SK-N-MC (cell line): ENCODE measurements around the gene DCLK3.

Experiments
- DNase-seq: peaks from one replicate; pipeline ENCODE4 v3.0.0-alpha.2; 2011; ENCODE audit warnings: low read depth, low spot score
- H3K27ac ChIP-seq: fragments of 200-600 bp; sonication (generic); 2 replicates; pipeline ENCODE4 v1.5.1; 2016; ENCODE audit warnings: mixed run types
- H3K36me3 ChIP-seq: fragments of 200-600 bp; sonication (generic); 2 replicates; pipeline ENCODE4 v1.6.1; 2017; ENCODE audit warnings: antibody characterized with exemption, low read length, mixed read lengths; ENCODE audit not compliant: insufficient read depth
- H3K4me3 ChIP-seq: fragments of 200-600 bp; sonication (generic); 2 replicates; pipeline ENCODE4 v1.5.1; 2016
- H3K9ac ChIP-seq: fragments of 200-600 bp; sonication (generic); 2 replicates; pipeline ENCODE4 v1.8.0; 2017; ENCODE audit warnings: mixed run types, mixed read lengths; ENCODE audit not compliant: insufficient read length
- H3K9me3 ChIP-seq: fragments of 200-600 bp; sonication (generic); 2 replicates; pipeline ENCODE4 v1.6.1; 2017; ENCODE audit warnings: low read depth, mild to moderate bottlenecking, antibody characterized with exemption, low read length, moderate library complexity, mixed read lengths
- EZH2 ChIP-seq: fragments of 200-600 bp; sonication (generic); IDR thresholded peaks from one replicate; pipeline ENCODE4 v1.6.1; 2017; ENCODE audit warnings: antibody characterized with exemption
- FOXP2 ChIP-seq: optimal IDR thresholded peaks from 2 replicates; pipeline ENCODE3; 2011; ENCODE audit warnings: mild to moderate bottlenecking, moderate library complexity; ENCODE audit not compliant: insufficient read depth; ENCODE audit errors: extremely low read length, control extremely low read depth
- POLR2AphosphoS5 ChIP-seq: IDR thresholded peaks from 2 replicates; pipeline ENCODE4 v1.6.1; 2012; ENCODE audit warnings: mild to moderate bottlenecking, low read depth, low read length, borderline replicate concordance

The DCLK3 gene

GRCh38 chr3:36733162-36733696 is 31.1 kb downstream of the DCLK3 start:
- TF ChIP-seq EZH2 (no peak), POLR2AphosphoS5 (no peak), FOXP2 (no peak)
- H3K9me3 ChIP-seq, result no peaks in the 10 kb centered on the region
- no peak overlapping the region for H3K4me3 ChIP-seq
- H3K27ac ChIP-seq, result no peak overlapping the region
- H3K36me3 ChIP-seq, result no peaks in the 10 kb centered on the region
- no peak for DNase-seq
- no peak overlapping the region for H3K9ac ChIP-seq

- TF ChIP-seq POLR2AphosphoS5 (no peak), EZH2 (no peak)
These were observed 33.4 kb downstream of the DCLK3 start for GRCh38 chr3:36730966-36731365.

GRCh38 chr3:36729204-36730056 is 34.9 kb downstream of the DCLK3 start:
- peak; percentile 39 for DNase-seq
- TF ChIP-seq EZH2 (no peak), POLR2AphosphoS5 (no peak), FOXP2 (no peak)
- Histone ChIP-seq H3K4me3 (no peak overlapping the region), H3K9me3 (no peaks in the 10 kb centered on the region), H3K9ac (no peak overlapping the region), H3K27ac (no peak overlapping the region), H3K36me3 (no peaks in the 10 kb centered on the region)

More at GRCh38 chr3:36730966-36731365, 33.4 kb downstream of the DCLK3 start:
- H3K9me3 ChIP-seq, result no peaks in the 10 kb centered on the region
- DNase-seq, result no peak
- no peaks in the 10 kb centered on the region for H3K36me3 ChIP-seq
- H3K27ac ChIP-seq, result no peak overlapping the region
- no peak overlapping the region for H3K4me3 ChIP-seq
- no peak overlapping the region for H3K9ac ChIP-seq

DNA sequence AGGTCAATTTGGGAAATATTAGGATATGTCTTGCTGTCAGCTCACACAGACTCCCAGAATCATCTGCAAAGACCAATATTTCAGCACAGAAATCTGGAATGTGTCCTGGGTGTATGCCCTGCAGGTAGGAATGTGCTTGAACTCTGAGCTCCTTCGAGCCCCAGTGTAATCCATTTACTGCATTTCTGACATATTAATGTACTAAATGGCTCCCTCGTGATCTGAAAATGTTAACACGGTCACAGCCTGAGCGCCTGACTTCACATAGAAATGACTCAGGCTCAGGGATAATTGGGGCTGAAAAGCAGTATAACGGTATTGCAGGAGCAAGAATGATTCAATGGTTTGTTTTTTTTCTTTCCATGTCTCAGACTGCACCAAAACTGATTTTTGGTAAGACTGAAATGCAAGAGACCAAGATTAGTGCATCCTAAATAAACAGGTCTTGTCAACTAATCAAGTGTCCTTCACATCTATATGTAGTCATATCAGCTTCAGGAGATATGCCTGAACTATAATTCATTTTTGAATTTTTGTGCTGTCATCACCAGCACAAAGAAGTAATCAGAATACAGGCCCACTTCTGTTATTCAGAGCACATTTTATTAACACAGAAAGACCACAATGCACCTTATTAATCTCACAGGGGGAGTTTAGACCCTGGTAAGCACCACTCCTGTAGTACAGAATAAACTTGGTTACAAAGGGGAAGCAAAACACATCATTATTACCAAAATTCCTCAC is 49.8 kb downstream of the DCLK3 start:
- no peak for DNase-seq
- H3K27ac ChIP-seq, result no peak overlapping the region
- no peaks in the 10 kb centered on the region for H3K36me3 ChIP-seq
- H3K9ac ChIP-seq, result no peak overlapping the region
- no peak overlapping the region for H3K4me3 ChIP-seq
- H3K9me3 ChIP-seq, result no peaks in the 10 kb centered on the region
- no peak for TF ChIP-seq POLR2AphosphoS5
- TF ChIP-seq EZH2, result no peak
- TF ChIP-seq FOXP2, result no peak

DNA sequence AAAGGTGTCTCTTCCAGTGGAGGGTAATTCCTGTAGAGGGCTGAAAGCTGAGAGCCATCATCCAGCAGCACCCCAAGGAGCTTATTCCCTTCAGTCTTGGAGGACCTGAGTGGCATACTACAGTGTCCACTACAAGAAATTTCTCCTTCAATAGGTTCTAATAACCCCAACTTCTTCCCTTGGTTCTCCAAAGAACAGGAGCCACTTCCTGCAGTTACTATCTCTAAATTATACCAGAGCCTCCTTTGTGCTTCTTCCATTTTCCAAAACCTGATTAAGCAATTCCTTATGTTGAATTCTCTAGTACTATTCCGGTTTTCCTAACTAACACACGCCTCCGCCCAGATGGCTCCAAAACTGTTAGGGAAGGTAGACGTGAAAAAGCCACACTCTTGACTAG is 50.4 kb downstream of the DCLK3 start:
- no peak for DNase-seq
- TF ChIP-seq FOXP2, result no peak
- no peak for TF ChIP-seq POLR2AphosphoS5
- no peak for TF ChIP-seq EZH2
- no peak overlapping the region for H3K9ac ChIP-seq
- H3K36me3 ChIP-seq, result no peaks in the 10 kb centered on the region
- no peak overlapping the region for H3K27ac ChIP-seq
- no peaks in the 10 kb centered on the region for H3K9me3 ChIP-seq
- no peak overlapping the region for H3K4me3 ChIP-seq

- no peak overlapping the region for H3K9ac ChIP-seq
- no peaks in the 10 kb centered on the region for H3K36me3 ChIP-seq
- H3K27ac ChIP-seq, result no peak overlapping the region
- DNase-seq, result no peak
- no peaks in the 10 kb centered on the region for H3K9me3 ChIP-seq
- no peak for TF ChIP-seq POLR2AphosphoS5
- TF ChIP-seq EZH2, result no peak
- no peak for TF ChIP-seq FOXP2
- H3K4me3 ChIP-seq, result no peak overlapping the region
These were observed 53.7 kb downstream of the DCLK3 start for GRCh38 chr3:36710606-36711005.

DNA sequence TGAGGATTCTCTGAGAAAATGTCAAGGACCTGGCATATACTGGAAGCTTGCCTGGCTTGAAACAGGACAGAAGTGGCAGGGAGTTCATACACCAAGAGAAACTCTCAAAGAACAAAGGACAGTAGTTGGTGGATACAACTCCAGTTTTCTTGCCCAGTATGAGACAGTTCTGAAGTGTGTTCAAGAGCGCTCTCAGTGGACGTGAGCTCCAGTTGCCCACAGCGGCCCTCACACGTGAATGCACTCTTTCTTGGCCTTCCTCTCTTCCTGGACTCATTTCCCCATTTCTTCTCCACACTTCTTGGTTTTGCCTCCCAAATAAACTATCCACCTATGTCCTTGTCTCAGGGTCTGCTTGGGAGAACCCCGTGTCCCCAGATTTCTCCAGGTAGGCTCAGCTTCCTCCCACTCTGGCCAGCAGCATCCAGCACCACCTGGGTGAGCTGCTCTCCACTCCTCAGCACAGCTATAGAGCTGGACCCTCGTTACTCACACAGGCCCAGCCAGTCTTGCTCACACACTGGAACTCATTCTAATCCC is 54.5 kb downstream of the DCLK3 start:
- no peak overlapping the region for H3K4me3 ChIP-seq
- DNase-seq, result no peak
- TF ChIP-seq FOXP2 (no peak), EZH2 (no peak), POLR2AphosphoS5 (no peak)
- no peak overlapping the region for H3K27ac ChIP-seq
- H3K9me3 ChIP-seq, result no peaks in the 10 kb centered on the region
- no peaks in the 10 kb centered on the region for H3K36me3 ChIP-seq
- H3K9ac ChIP-seq, result no peak overlapping the region

DNA sequence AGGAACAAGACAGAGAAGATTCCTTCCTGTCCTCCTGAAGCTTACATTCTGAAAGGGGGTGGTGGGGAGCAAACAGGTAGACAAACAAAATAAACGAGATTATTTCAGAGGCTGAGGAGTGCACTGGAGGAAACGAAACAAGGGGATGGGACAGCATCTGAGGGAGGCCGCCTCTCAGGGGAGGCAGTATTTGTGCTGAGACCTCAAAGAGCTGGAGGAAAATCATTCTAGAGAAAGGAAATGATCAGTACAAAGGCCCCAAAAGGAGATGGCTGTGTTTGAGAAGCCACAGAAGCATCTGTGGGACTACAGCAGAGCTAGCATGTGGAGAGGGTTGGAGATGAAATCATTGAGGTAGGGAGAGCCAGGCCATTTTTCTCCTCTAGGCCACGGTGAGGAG is 55.1 kb downstream of the DCLK3 start:
- Histone ChIP-seq H3K4me3 (no peak overlapping the region), H3K36me3 (no peaks in the 10 kb centered on the region), H3K9me3 (no peaks in the 10 kb centered on the region), H3K9ac (no peak overlapping the region), H3K27ac (no peak overlapping the region)
- TF ChIP-seq POLR2AphosphoS5, result no peak
- no peak for TF ChIP-seq FOXP2
- no peak for TF ChIP-seq EZH2
- DNase-seq, result no peak
